ENCODE data around the gene RCAN1.
"Not testable (repeated sequence)": the region's sequence is repeated elsewhere in the genome, so short reads cannot be mapped to it uniquely, and the experiment has no call there.

Gene RCAN1

DNA sequence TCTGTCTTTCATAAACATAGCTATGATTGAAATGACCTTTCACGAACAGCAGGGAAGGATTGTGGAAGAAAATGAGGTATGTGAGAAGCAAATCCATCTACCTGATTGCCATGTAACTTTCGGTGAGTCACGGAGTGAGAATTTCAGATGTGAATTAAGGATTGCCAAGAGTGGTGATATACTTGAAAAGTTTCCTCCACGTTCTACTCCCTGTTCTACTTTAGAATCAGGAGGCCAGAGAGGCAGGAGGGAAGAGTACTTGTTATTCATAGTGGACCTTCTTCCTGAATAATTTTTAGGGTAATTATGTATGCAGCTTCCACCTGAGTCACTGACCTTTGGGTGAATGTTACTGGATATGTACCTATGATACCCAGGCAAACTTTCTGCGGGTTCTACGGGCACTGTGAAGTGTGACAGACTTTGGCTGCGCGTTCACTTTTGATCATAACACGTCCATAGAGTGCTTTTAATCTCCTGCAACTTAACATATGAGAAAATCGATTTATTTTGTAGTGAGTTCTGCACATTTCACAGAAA is 100.3 kb downstream of the RCAN1 start:
- no peak for DNase-seq (ENCODE audit: low spot score)

DNA sequence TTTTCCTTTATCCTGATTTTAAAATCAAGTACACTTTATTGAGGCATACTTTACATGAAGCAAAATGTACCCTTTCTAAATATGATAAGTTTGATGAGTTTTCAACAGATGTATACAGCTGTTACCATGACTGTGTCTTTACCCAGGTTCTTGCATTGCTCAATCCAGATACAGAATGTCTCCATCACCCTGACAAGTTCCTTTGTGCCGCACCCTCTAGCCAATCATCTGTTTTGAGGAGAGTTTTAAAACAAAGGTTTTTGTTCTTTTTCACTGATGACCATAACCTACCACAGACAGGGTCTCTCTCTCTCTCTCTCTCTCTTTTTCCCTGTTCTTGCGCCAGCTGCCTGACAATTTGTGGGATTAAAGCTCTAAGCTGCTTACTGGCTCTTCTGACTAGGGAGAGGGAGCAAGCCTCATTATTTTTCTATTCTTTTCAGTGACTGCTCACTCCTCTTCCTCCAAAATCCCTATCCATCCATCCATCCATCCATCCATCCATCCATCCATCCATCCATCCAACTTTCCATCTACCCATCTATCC is 101.7 kb downstream of the RCAN1 start:
- no peak for DNase-seq (ENCODE audit: low spot score)

DNA sequence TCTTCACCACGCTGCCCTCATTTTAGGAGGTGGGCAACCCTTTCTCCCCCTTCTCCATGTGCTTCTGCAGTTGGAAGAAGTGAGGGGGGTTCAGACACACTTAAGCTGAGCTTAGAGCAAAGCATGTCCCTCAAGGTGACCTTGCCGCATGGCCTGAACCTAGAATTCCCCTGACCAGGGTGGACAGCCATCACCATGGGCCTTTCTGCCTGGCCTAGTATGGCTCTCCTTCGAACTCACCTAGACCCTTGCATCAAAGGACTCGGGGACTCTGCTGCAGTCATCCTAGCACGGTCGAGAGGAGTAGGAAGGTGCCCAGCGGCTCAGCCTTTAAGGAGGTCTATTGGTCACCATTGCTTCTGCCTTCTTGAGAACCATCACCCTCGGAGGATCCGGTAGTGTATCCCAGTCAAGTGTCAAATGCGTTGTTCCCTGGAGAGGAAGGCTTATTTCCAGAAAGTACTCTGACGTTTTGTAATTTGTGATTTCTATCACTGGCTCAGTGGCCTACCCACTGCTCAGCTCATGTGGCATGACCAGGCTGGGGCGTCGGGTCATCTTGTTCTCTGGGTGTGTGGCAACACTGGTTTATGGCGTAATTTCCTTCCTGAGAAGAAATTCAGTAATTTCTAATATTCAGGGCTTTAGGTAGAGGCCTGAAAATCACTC is 103.0 kb downstream of the RCAN1 start, which contains the start of gene KCNE1:
Gene KCNE1 (minus strand): TSS at position 424 of the 669 bp plus-strand sequence. CDS start 62,576 bp downstream, outside the sequence.
- DNase-seq (ENCODE audit: low spot score), result no peak

DNA sequence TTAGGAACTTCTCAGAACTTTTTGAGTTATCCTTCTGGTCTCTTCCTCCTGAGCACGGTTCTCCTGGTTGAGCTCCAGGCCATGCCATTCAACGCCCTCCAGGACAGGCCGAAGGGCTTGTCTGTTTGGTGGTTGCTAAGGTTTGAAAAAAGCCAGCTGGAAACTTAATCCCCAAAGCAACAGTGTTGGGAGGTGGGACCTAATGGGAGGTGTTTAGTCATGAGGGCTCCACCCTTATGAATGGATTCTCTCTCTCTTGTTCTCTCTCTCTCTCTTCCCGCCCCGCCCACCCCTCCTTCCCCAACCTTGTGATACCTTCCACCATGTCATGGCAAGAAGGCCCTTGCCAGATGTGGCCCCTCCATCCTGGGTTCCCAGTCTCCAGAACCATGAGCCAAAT is 103.7 kb downstream of the RCAN1 start:
- no peak for DNase-seq (ENCODE audit: low spot score)

DNA sequence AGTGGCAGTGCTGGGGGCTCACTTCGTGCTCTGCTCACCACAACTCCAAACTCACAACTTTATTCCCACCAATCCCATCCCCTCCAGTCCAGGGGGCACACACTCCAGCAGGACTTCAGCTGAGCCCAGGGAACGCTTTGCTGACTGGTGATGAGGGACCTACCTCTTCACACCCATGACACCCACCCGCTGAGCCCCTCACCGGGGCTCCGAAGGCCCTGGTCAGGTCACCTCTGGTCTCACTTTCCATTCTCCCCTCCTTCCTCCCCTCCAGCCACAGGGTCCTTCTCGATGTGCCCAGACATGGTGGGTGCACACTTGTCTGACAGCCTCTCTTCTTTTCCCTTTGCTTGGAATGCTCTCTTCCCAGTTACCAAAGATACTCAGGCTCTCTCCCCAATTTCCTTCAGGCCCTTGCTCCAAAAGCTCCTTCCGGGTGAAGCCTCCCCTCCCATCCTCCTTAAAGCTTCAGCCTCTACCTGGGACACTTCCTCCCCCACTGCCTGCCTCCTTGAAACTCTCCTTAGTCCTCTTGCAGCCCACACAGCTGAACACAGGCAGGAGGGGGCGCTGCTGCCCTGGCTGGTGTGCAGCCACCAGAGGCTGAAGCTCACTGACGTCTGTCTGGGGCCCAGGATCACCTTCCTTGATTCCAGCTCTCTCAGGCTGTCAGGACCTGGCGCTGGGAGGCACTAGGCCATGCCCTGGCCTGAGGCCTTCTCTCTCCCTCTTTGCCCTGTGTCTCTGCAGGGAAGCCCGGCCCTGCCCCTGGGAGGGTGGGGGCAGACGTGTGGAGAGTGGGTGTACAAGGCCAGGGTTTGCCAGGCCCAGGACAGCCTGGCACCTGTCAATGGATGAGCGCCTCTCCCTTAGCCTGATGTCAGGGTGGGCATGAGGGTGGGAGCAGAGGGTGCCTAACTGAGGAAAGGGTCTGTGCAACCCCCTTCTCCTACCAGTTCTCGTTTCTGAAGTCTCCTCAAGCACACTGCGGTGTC is 104.5 kb downstream of the RCAN1 start:
- peak; percentile 57 for DNase-seq (ENCODE audit: low spot score)

DNA sequence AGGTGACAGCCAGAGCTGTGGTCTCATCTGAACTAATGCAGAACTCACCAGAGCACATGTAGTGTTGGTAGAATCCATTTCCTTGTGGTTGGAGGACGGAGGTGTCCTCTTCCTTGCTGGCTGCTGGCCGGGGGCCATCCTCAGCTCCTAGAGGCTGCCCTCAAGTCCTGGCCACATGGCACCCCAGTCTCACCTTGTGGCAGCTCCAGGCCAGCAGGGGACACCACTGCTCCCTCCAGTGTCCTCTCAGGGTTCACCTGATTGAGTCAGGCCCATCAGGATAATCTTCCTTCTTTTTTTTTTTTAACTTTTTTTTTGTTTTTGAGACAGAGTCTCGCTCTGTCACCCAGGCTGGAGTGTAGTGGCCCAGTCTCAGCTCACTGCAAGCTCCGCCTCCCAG is 105.8 kb downstream of the RCAN1 start:
- no peak for DNase-seq (ENCODE audit: low spot score)

DNA sequence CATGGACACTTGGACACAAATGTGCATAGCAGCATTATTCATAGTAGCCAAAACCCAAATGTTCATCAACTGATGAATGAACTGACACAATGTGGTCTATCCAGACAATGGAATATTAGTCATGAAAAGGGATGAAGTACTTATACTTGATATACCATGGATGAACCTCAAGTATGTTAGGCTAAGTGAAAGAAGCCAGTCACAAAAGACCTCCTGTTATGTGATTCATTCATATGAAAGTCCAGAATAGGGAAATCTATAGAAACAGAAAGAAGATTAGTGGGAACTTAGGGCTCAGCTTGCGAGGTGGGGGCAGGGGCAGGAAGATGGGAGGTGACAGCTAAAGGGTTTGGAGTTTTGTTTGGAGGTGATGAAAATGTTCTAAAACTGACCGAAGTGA is 110.3 kb downstream of the RCAN1 start:
- no peak for DNase-seq (ENCODE audit: low spot score)

DNA sequence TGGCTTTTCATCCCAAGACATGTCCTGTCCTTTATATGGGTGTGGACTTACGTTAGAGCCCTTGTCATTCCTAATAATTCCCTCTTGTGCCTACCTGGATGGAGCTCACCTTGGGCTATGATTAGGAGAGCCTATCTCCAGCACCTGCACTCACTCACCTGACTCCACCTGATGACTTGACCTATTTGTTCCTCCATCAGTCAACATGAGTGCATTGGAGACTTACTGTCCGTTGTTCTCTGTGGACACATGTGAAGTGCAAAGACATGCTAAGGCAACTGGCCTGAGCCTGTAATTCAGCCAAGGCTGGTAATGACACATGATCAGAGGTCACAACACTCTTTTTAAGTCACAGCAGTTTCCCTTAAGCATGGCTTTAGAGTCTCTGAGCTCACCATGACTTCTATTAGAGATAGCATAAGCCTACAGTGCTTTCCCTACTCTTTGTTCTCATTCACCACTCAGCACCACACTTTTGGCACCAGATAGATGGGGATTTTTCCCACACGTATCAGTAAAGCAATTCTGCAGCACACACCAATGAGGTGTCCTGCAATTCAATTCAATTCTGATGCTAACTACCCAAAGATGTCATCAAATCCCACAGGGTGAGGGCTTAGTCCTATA is 112.3 kb downstream of the RCAN1 start:
- DNase-seq (ENCODE audit: low spot score), result no peak

DNA sequence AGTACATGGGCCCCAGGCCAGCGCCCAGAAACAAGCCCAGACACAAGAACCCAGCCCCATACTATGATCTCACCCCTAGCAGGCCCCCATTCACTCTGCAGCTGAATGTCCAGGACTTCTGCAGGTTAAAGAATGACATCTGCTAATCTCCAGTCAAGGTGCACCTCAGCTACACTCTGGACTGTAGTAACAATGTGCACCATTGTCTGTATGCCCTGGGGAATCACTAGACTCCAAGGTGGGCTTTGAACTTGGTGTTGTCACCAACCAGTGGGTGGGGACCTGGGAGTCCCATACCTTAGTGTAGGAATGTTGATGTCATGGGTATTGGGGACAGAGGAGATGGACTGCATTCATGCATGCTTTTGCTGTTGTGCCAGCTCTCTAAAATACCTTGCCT is 113.2 kb downstream of the RCAN1 start:
- no peak for DNase-seq (ENCODE audit: low spot score)

DNA sequence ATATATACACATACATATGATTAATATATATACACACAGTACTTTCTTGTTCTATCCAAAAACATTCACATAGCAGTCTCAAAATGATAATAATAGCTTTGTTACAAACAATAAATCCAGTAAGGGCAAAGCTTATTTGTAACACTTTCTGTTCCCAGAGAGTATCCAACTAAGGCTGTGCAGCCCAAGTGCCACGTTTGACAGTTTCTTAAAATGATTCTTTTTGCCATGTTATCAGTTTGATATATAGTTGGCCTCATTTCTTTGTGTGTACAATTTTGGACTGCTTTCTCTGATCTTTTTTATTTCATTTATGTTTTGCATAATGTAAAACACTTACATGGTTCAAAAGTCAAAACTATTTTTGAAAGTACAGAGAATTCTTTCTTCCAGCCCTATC is 114.7 kb downstream of the RCAN1 start:
- DNase-seq (ENCODE audit: low spot score), result no peak

DNA sequence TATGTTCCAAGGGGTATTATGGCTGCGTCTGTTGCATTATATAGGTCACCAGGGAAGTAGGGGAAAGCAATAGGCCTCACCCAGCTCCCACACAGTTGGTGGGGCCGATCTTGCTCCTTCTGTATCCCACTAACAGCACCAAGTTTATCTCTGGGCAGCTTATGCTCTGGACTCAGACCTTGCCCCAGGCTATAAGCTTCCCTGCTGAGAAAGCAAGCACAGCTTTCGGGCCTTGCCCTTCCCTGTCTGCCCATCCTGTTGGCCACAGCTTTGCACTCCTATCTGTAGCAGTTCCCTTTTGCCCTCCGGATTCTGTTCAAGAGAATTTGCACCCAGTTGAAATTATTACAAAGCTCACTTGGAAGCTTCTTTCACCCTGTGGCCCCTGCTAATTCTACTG is 115.8 kb downstream of the RCAN1 start:
- no peak for DNase-seq (ENCODE audit: low spot score)

DNA sequence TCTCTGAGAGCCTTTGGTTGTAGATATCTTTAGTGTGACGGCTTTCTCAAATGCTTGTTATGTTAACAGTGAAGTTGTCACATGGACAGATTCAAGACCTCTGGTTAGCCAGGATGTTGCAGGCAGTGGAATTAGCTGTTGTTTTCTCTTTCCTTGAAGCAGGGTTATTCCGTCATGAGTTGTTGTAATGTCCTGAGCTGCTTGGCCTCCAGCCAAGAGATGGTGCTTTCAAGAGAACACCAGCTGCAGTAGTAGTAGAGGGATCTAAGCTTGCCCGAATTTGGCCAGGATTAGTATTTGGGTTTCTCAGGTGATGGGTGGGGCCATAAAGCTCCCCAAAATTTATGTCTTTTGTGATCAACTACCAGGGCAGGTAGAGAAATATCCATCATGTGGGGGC is 116.3 kb downstream of the RCAN1 start:
- DNase-seq (ENCODE audit: low spot score), result no peak

DNA sequence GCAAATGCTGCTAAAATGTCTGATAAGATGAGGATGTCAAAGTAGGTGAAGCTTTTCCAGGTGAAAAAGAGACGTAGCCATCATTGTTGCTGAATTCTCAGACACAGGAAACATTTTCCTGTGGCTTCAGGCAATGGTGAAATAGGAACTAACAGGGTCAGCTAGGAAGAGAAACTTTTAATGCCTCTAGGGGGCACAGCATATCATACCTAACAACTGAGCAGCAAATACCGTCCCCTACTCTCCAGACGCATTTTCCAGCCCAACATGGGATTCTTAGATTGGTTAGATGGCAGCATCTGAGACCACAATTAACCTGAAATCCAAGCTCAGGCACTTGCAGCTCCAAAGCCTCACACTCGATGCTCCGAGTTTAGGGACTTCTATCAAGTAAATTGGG is 131.1 kb downstream of the RCAN1 start:
- not testable (repeated sequence) for DNase-seq (ENCODE audit: low spot score)

DNA sequence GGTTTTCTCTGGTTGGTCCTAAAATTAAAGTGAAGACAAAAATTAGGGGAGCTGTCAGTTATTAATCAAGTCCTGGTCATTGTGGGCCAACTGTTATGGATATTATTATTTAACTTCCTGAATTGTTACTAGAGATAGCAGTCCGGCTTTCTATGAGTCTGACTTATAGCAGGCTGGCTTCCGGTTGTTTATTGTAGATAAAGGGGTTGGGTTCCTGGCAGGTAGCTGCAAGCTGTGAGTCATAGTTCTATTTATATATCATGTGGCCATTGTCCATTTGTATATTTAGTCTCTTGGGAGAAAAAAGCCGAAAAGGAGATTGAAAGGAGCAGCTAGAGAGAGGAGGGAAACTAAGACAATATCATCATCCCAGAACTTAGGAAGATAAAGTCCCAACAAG is 131.5 kb downstream of the RCAN1 start:
- DNase-seq (ENCODE audit: low spot score), result not testable (repeated sequence)

DNA sequence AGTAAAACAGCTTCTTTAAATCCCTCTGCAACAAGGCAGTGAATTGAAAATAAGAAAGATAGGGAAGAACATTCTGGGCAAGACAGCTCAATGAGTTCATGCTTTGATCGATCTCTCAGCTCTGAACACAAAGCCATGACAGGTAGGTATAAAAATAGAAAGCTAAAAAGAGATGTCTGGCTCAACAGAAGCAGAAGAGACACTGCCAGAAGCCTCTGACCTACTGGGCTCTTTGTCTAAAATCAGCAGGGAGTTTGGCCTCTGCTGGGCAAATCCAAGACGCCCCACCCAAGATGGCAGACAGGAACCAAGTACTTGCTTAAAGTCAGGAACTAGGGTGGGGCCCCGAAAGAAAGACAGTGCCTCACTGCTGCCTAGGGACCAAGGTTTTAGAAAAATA is 147.6 kb downstream of the RCAN1 start:
- not testable (repeated sequence) for DNase-seq (ENCODE audit: low spot score)
